IMR-90 (cell line): ENCODE results near the gene RIC8B.

Experiments
- CEBPB ChIP-seq: IDR thresholded peaks from 2 replicates; pipeline ENCODE4 v1.6.1; 2012; ENCODE audit warnings: low read depth, low read length, improper control_type of control experiment
- CTCF ChIP-seq: conservative IDR thresholded peaks from 2 replicates; pipeline ENCODE4 v1.5.1; 2012; ENCODE audit warnings: mild to moderate bottlenecking, low read depth, low read length, improper control_type of control experiment
- FOS ChIP-seq: fragments of 150-350 bp; IDR thresholded peaks from 2 replicates; pipeline ENCODE4 v1.6.1; 2016; ENCODE audit warnings: low read depth, low read length
- MAFK ChIP-seq: IDR thresholded peaks from 2 replicates; pipeline ENCODE4 v1.6.1; 2012; ENCODE audit warnings: low read depth, low read length, improper control_type of control experiment
- MAZ ChIP-seq: IDR thresholded peaks from 2 replicates; pipeline ENCODE4 v1.6.1; 2012; ENCODE audit warnings: low read depth, mild to moderate bottlenecking, low read length, improper control_type of control experiment, moderate library complexity, borderline replicate concordance
- MXI1 ChIP-seq: IDR thresholded peaks from 2 replicates; pipeline ENCODE4 v1.6.1; 2012; ENCODE audit warnings: low read depth, mild to moderate bottlenecking, low read length, moderate library complexity, borderline replicate concordance
- POLR2A ChIP-seq: IDR thresholded peaks from 2 replicates; pipeline ENCODE4 v1.6.1; 2012; ENCODE audit warnings: mild to moderate bottlenecking, low read depth, low read length
- RAD21 ChIP-seq: IDR thresholded peaks from 2 replicates; pipeline ENCODE4 v1.6.1; 2012; ENCODE audit warnings: low read length, improper control_type of control experiment
- USF2 ChIP-seq: fragments of 150-350 bp; IDR thresholded peaks from 2 replicates; pipeline ENCODE4 v1.6.1; 2017; ENCODE audit warnings: mild to moderate bottlenecking, antibody characterized with exemption, low read length, low read depth

- TF ChIP-seq FOS = no peak
- no peak for TF ChIP-seq POLR2A
- TF ChIP-seq CTCF = no peak
- TF ChIP-seq RAD21 = no peak
- TF ChIP-seq MAZ = no peak
- TF ChIP-seq CEBPB = no peak
- no peak for TF ChIP-seq MXI1
- TF ChIP-seq MAFK = no peak
- TF ChIP-seq USF2 = no peak
Observed at GRCh38 chr12:106771425-106771824, 3.1 kb upstream of the RIC8B start.
